Right lobe of liver (tissue), 6 donors: Measurements from ENCODE around the gene KPNA2. TPM values are rescaled to one million over a fixed set of nuclear protein-coding genes. Genes with fewer than 3 reads are reported as not detected.

Experiments used
- ATAC-seq, 4 donors: fragments of 200-7000 bp; cut with Tn5 transposase; one replicate each; pipeline ENCODE4 v1.9.1; 2020; ENCODE audit warnings: mild to moderate bottlenecking in 4 of 4, moderate library complexity in 4 of 4
- DNase-seq, 3 donors: peaks; one replicate each; pipeline ENCODE4 v3.0.0-alpha.2; 2020
- H3K27ac ChIP-seq, 3 donors: fragments of 200-600 bp; one replicate each; pipeline ENCODE4 v1.8.0; 2022
- H3K27me3 ChIP-seq, 2 donors: fragments of 200-600 bp; one replicate each; pipeline ENCODE4 v1.8.0; 2022
- H3K36me3 ChIP-seq, 4 donors: fragments of 200-600 bp; sonication (generic) in 1 of 4; one replicate each; pipeline versions ENCODE4 v1.5.1 to v1.8.0; 2017 to 2022; ENCODE audit warnings: control low read depth in 1 of 4
- H3K4me1 ChIP-seq, 4 donors: fragments of 200-600 bp; sonication (generic) in 1 of 4; one replicate each; pipeline versions ENCODE4 v1.5.1 to v1.8.0; 2017 to 2022; ENCODE audit warnings: control low read depth in 1 of 4
- H3K4me3 ChIP-seq, 3 donors: fragments of 200-600 bp; one replicate each; pipeline ENCODE4 v1.8.0; 2022
- H3K9me3 ChIP-seq, 4 donors: fragments of 200-600 bp; sonication (generic) in 1 of 4; one replicate each; pipeline versions ENCODE4 v1.5.1 to v1.8.0; 2017 to 2022; ENCODE audit warnings: control low read depth in 1 of 4
- POLR2A ChIP-seq: fragments of 450-650 bp; IDR thresholded peaks from one replicate; pipeline ENCODE4 v1.6.1; 2017; ENCODE audit warnings: antibody characterized with exemption, mild to moderate bottlenecking
- WGBS: methylation state at CpG from one replicate; pipeline ENCODE4 v1.1.6; 2018; ENCODE audit warnings: low coverage, low lambda C conversion rate; ENCODE audit not compliant: insufficient coverage; ENCODE audit errors: missing lambda C conversion rate; 5-methylcytosine and 5-hydroxymethylcytosine counted together
- intact Hi-C, 2 donors: fragments of 100-400 bp; cut with DNase I; formaldehyde crosslinking; loops; one replicate each; pipeline versions ENCODE4 v1.11.2 to v1.14.1; 2022
- total RNA-seq, 6 experiments: library from RNA; depleted of rRNA in 2 of 6; stranded (reverse); fragments of >200 nt in 2 of 6; fragmentation: NEBNext Ultra II Directional in 3 of 6; extraction: Animal tissue kit (Norgen Biotek cat#: 25700) in 3 of 6; gene quantifications; one replicate each; pipeline versions ENCODE4 v1.1.0 to v1.2.4, GENCODE V29; 2016 to 2023
- TF ChIP-seq, protein P1 (sequence below), 4 donors: fragments of 200-600 bp in 3 of 4; fragments of 450-650 bp in 1 of 4; IDR thresholded peaks; one replicate each; pipeline versions ENCODE4 v1.5.1 to v1.8.0; 2016 to 2022; ENCODE audit warnings: antibody characterized with exemption in 4 of 4, mild to moderate bottlenecking in 2 of 4
- donor health status: DM: no; HTN: yes; CAD: no.
- donor health status: DM: no; HTN: no; CAD: no.
- donor health status: DM: no; HTN: no; CAD: no.
- donor health status: DM: no; HTN: yes; CAD: no.
- donor health status: DM: no; HTN: yes; CAD: no.

Gene KPNA2
- total RNA-seq, 6 experiments from 2014 or later: 9.2 to 36.6 (median 20.0) TPM

DNA sequence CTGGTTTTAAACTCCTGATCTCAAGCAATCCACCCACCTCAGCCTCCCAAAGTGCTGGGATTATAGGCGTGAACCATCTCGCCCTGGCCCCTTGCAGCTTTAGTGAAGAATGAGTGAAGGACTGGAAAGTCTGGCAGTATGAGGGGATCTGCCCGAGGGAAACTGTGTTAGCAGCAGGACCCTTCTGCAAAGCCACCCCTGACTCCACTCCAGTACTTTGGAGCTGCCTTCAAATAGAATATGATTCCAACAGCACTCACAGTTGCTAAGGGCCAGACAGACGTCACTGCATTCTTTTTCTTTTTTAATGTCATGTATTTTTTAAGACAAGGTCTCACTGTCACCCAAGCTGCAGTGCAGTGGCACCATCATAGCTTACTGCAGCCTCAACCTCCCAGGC, 52.3 kb downstream of the KPNA2 start:
- ATAC-seq: no peak
- no peak for DNase-seq

DNA sequence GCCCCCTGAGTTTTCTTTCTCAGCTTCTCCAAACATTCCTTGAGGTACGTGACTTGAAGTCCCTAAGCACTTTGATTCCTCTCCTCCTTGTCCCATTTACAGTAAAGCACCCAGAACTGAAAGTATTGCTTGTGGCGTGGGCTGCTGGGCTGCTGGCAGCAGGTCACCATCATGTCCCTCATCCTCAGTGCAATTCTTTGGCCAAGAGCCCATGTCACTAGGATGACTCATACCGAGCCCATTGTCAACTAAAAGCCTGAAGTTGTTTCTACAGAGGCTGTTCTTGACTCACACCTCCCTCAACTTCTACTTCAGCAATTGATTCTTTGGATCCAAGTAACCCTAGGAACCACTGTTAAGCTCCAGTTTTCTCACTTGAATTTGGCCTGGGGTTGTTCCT, 54.3 kb downstream of the KPNA2 start:
- H3K4me3 ChIP-seq: no peak overlapping the region
- H3K27me3 ChIP-seq: no peaks in the 10 kb centered on the region
- no peaks in the 10 kb centered on the region for H3K9me3 ChIP-seq
- H3K4me1 ChIP-seq: no peaks in the 10 kb centered on the region
- TF ChIP-seq, protein P1, sequence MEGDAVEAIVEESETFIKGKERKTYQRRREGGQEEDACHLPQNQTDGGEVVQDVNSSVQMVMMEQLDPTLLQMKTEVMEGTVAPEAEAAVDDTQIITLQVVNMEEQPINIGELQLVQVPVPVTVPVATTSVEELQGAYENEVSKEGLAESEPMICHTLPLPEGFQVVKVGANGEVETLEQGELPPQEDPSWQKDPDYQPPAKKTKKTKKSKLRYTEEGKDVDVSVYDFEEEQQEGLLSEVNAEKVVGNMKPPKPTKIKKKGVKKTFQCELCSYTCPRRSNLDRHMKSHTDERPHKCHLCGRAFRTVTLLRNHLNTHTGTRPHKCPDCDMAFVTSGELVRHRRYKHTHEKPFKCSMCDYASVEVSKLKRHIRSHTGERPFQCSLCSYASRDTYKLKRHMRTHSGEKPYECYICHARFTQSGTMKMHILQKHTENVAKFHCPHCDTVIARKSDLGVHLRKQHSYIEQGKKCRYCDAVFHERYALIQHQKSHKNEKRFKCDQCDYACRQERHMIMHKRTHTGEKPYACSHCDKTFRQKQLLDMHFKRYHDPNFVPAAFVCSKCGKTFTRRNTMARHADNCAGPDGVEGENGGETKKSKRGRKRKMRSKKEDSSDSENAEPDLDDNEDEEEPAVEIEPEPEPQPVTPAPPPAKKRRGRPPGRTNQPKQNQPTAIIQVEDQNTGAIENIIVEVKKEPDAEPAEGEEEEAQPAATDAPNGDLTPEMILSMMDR (IDR thresholded peaks at IDR 0.05): no peak
- TF ChIP-seq POLR2A: no peak
- DNase-seq (peak in 1 of 3 donors; percentile 56), ATAC-seq (peak; percentile 73 to 96 (median 78))
- WGBS: 43% methylated on average over 3 of the region's 3 CpGs
- intact Hi-C loops: no loop called here
- H3K27ac ChIP-seq: no peak overlapping the region
- H3K36me3 ChIP-seq: no peaks in the 10 kb centered on the region

More for the DNA sequence above, 52.3 kb downstream of the KPNA2 start:
- no peaks in the 10 kb centered on the region for H3K9me3 ChIP-seq
- no peak for TF ChIP-seq POLR2A
- TF ChIP-seq, protein P1 (IDR thresholded peaks at IDR 0.05): no peak
- H3K27ac ChIP-seq: no peak overlapping the region
- no peaks in the 10 kb centered on the region for H3K27me3 ChIP-seq
- H3K36me3 ChIP-seq: no peaks in the 10 kb centered on the region
- 70% methylated on average over 4 of the region's 4 CpGs for WGBS
- no peaks in the 10 kb centered on the region for H3K4me1 ChIP-seq
- intact Hi-C loops: no loop called here
- no peak overlapping the region for H3K4me3 ChIP-seq

DNA sequence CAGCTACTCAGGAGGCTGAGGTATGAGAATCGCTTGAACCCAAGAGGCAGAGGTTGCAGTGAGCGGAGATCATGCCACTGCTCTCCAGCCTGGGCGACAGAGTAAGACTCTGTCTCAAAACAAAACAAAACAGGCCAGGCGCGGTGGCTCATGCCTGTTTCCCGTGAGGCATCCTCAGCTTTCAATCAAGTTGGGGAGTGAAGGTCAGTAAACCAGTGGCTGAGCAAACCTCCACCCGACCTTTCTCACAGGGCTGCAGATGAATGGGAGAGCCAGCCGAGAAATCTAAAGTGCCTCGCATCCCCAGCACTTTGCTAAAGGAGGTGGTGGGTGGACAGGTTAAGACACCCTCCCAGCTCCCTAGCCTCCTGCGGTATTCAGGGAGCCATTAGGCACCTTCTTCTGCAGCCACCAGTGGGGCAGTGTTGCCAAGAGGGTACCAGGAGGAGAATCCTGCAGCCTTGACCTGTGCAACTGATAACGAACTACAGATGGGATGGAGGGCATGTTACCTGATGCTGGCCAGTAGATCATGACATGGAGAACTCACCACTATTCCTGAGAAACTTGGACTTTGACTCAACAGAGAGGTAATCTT, 59.0 kb downstream of the KPNA2 start:
- DNase-seq: no peak
- Histone ChIP-seq H3K36me3 (no peaks in the 10 kb centered on the region), H3K4me1 (no peaks in the 10 kb centered on the region), H3K9me3 (no peaks in the 10 kb centered on the region), H3K27ac (no peak overlapping the region), H3K4me3 (no peak overlapping the region), H3K27me3 (no peaks in the 10 kb centered on the region)
- ATAC-seq: no peak
- intact Hi-C loops: no loop called here
- WGBS: 79% methylated on average over 8 of the region's 11 CpGs
- TF ChIP-seq, protein P1 (IDR thresholded peaks at IDR 0.05): no peak
- no peak for TF ChIP-seq POLR2A

DNA sequence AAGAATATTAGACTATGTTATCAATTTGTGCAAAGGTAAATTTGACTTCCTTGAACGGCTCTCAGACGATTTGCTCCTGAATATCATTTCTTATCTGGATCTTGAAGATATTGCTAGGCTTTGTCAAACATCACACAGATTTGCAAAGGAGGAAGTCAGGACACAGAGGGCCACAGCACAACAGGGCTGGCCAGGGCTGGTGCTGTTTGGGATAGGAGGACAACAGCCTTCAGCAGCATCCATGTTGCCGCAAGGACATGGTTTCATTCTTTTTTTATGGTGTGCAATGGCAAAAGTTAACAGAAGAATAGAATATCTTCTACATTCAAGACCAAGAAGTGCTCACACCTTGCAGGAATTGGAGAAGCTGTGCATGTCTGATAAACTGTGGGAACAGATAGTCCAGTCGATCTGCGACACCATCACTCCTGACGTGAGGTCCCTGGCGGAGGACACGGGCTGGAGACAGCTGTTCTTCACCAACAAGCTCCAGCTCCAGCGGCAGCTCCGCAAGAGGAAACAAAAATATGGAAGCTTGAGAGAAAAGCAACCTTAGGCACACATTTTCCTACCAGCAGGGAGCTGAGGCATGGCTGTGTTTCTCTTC, 59.8 kb downstream of the KPNA2 start:
- no peaks in the 10 kb centered on the region for H3K27me3 ChIP-seq
- TF ChIP-seq, protein P1 (IDR thresholded peaks at IDR 0.05): no peak
- TF ChIP-seq POLR2A: no peak
- H3K36me3 ChIP-seq: no peaks in the 10 kb centered on the region
- intact Hi-C loops: no loop called here
- H3K4me3 ChIP-seq: no peak overlapping the region
- 74% methylated on average over 4 of the region's 10 CpGs for WGBS
- H3K4me1 ChIP-seq: no peaks in the 10 kb centered on the region
- no peaks in the 10 kb centered on the region for H3K9me3 ChIP-seq
- DNase-seq (no peak), ATAC-seq (no peak)
- H3K27ac ChIP-seq: no peak overlapping the region
